ENCODE results near the gene VPS54. TPM values are rescaled to one million over a fixed set of nuclear protein-coding genes. Genes with fewer than 3 reads are reported as not detected.

Gene VPS54
- total and polyA plus RNA-seq, 9 of the 15 experiments (the other 6 are each of a cell fraction or from before 2014, with no cell fraction given), result 4.9 to 23.2 (median 13.2) TPM

- Histone ChIP-seq H3K9me1 (ENCODE audit: control insufficient read depth, insufficient read depth, low read length) (no peaks in the 10 kb centered on the region), H4K20me1 (replicated peaks; ENCODE audit: control insufficient read depth, insufficient read depth, low read length) (no peaks in the 10 kb centered on the region), H3K79me2 (ENCODE audit: control insufficient read depth, insufficient read depth, low read length) (peaks cover 57% of the 10 kb centered on the region), H2AFZ (ENCODE audit: low read depth, low read length) (no peak overlapping the region), H3K27me3 (ENCODE audit: control insufficient read depth in 2 of 2, insufficient read depth in 2 of 2, low read length in 2 of 2) (no peaks in the 10 kb centered on the region), H3K4me2 (ENCODE audit: insufficient read depth, low read length) (no peak overlapping the region), H3K4me3 (no peak overlapping the region), H3K9me3 (replicated peaks; ENCODE audit: control insufficient read depth, insufficient read depth, low read depth, low read length) (no peaks in the 10 kb centered on the region), H3K27ac (ENCODE audit: extremely low read depth, low read depth, low read length) (no peak overlapping the region), H3K4me1 (replicated peaks in 1 of 2; ENCODE audit: control insufficient read depth in 2 of 2, insufficient read depth in 2 of 2, low read length in 2 of 2) (no peaks in the 10 kb centered on the region), H3K36me3 (ENCODE audit: control insufficient read depth, insufficient read depth, low read length) (peaks cover 5% of the 10 kb centered on the region; the same call in 1 of the 3 replicates), H3K9ac (ENCODE audit: insufficient read depth in 1 of 2, low read depth in 2 of 2, low read length in 2 of 2) (no peak overlapping the region)
- in situ Hi-C loops (cut with MboI) (no loop called here), intact Hi-C loops (cut with micrococcal nuclease) (no loop called here)
- CTCF ChIA-PET (ENCODE audit: low intra/inter-chr PET ratio), result no interaction called here
- TF ChIP-seq ZNF639 (CRISPR knock-in tag; conservative IDR thresholded peaks at IDR 0.05 in 1 of 2, IDR thresholded peaks at IDR 0.05 in 1 of 2) (no peak), TRIM24 (IDR thresholded peaks at IDR 0.05) (peak in 1 of 2 experiments; percentile 16; a peak in 1 of 4 replicates), ZBTB33 (CRISPR knock-in tag; IDR thresholded peaks at IDR 0.05) (0 out of 2 replicates have a peak, but pooled peaks have one; percentile 21), CEBPG (CRISPR knock-in tag; IDR thresholded peaks at IDR 0.05) (no peak), CEBPG (tag; conservative IDR thresholded peaks at IDR 0.05 in 1 of 2, IDR thresholded peaks at IDR 0.05 in 1 of 2) (peak; percentile 63 to 64), ZNF668 (CRISPR knock-in tag; IDR thresholded peaks at IDR 0.05) (no peak), ZSCAN32 (CRISPR knock-in tag; IDR thresholded peaks at IDR 0.05) (no peak), ATF3 (IDR thresholded peaks at IDR 0.05) (peak; percentile 89), ATF3 (CRISPR knock-in tag; conservative IDR thresholded peaks at IDR 0.05) (no peak), HNRNPLL (IDR thresholded peaks at IDR 0.05; ENCODE audit: low read depth, low read length, poor library complexity, severe bottlenecking) (no peak), CEBPB (tag; IDR thresholded peaks at IDR 0.05) (peak; percentile 65; the same call in 1 of the 2 replicates)
- WGBS (ENCODE audit: insufficient coverage, low coverage, missing lambda C conversion rate), result 73% methylated on average over 3 of the region's 4 CpGs
- peak; percentile 37; the same call in 1 of the 3 replicates for ATAC-seq
- FAIRE-seq, result no peak
- no TSS peak for BruUV-seq (replicated peaks)
- DNase-seq (ENCODE audit: extremely low read depth in 1 of 4, low spot score in 3 of 4), result no peak
- POLR2A ChIA-PET, result no interaction called here
Measured at GRCh38 chr2:64008434-64009009, 10.7 kb downstream of the VPS54 start.

Data from K562 (cell line).